Measurements from ENCODE around the gene NEURL3.

DNA sequence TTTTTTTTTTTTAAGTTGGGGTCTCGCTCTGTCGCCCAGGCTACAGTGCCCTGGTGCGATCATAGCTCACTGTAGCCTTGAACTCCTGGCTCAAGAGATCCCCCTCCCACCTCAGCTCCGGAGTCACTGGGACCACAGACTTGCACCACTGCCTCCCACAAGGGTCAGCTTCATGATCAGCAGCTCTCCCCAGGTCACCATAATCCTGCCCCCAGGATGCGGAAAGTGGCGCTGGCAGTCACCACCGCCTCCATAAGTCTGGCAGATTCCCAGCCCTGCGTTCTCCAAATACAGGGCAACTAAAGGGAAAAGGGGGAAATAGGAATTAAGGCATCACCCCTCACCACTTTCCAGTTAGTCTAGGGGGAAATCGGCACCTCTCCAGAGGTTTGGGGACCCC lies 26.2 kb upstream of the NEURL3 start:
- TF ChIP-seq GATA3 (IDR thresholded peaks at IDR 0.05; ENCODE audit: low read depth, low read length), result no peak
- no peak for TF ChIP-seq GATA2 (IDR thresholded peaks at IDR 0.05; ENCODE audit: low read depth, low read length)

All from SH-SY5Y (cell line).